Measurements from ENCODE around the gene FAM83G.

DNA sequence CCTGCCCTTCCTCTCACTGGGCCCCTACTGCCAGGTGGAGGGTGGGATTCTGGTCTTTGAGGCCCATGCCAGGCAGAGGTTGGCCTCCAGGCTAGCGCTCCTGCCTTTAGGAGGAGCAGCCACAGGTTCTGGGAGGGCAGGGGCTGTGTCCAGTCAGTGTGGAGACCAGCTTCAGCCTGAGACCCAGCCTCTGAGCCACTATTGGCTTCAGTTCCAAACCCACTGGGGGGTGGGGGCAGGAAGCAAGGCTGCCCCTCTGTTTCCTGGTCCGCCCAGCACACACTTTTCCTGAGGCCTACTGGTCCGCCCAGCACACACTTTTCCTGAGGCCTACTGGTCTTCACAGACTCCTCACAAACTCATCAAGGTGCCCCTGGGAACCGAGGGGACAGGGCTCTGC is 36.2 kb downstream of the FAM83G start:
- TF ChIP-seq CTCF (IDR thresholded peaks at IDR 0.05; ENCODE audit: low read depth, low read length, poor library complexity, severe bottlenecking) (no peak), EZH2phosphoT487 (IDR thresholded peaks at IDR 0.05; ENCODE audit: borderline replicate concordance, low read length) (no peak)

Measured in DOHH2 (cell line).